OCI-LY3 (cell line): ENCODE data around the gene STRA6.

Experiments used
- EZH2phosphoT487 ChIP-seq: fragments of 200-600 bp; shearing (Covaris generic); IDR thresholded peaks from 2 replicates; pipeline ENCODE4 v1.6.1; 2018; ENCODE audit warnings: antibody characterized with exemption, mixed run types, low read depth
- TF ChIP-seq, protein P1 (sequence below): fragments of 200-600, 300-600 bp; sonication (generic); IDR thresholded peaks from 2 replicates; pipeline ENCODE4 v1.5.1; 2014; ENCODE audit warnings: antibody characterized with exemption, low read length, low read depth

GRCh38 chr15:74158855-74159650, 43.5 kb downstream of the STRA6 start:
- TF ChIP-seq, protein P1, sequence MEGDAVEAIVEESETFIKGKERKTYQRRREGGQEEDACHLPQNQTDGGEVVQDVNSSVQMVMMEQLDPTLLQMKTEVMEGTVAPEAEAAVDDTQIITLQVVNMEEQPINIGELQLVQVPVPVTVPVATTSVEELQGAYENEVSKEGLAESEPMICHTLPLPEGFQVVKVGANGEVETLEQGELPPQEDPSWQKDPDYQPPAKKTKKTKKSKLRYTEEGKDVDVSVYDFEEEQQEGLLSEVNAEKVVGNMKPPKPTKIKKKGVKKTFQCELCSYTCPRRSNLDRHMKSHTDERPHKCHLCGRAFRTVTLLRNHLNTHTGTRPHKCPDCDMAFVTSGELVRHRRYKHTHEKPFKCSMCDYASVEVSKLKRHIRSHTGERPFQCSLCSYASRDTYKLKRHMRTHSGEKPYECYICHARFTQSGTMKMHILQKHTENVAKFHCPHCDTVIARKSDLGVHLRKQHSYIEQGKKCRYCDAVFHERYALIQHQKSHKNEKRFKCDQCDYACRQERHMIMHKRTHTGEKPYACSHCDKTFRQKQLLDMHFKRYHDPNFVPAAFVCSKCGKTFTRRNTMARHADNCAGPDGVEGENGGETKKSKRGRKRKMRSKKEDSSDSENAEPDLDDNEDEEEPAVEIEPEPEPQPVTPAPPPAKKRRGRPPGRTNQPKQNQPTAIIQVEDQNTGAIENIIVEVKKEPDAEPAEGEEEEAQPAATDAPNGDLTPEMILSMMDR, result no peak
- no peak for TF ChIP-seq EZH2phosphoT487
